Suprapubic skin (tissue), 4 donors: Measurements from ENCODE around the gene SNX15. TPM values are rescaled to one million over a fixed set of nuclear protein-coding genes. Genes with fewer than 3 reads are reported as not detected.

Experiments
- DNase-seq, 2 donors: peaks; one replicate each; pipeline ENCODE4 v3.0.0-alpha.2; 2019; ENCODE audit warnings: low spot score in 2 of 2
- H3K27ac ChIP-seq: fragments of 200-600 bp; sonication (generic); one replicate; pipeline ENCODE4 v1.5.1; 2019
- H3K27me3 ChIP-seq: fragments of 200-600 bp; sonication (generic); one replicate; pipeline ENCODE4 v1.5.1; 2019
- H3K36me3 ChIP-seq: fragments of 200-600 bp; sonication (generic); one replicate; pipeline ENCODE4 v1.5.1; 2019
- H3K4me1 ChIP-seq: fragments of 200-600 bp; sonication (generic); one replicate; pipeline ENCODE4 v1.5.1; 2019
- H3K4me3 ChIP-seq: fragments of 200-600 bp; sonication (generic); one replicate; pipeline ENCODE4 v1.5.1; 2019; ENCODE audit warnings: mild to moderate bottlenecking
- H3K9me3 ChIP-seq: fragments of 200-600 bp; sonication (generic); one replicate; pipeline ENCODE4 v1.5.1; 2019
- EP300 ChIP-seq: sonication (generic); formaldehyde crosslinking; IDR thresholded peaks from one replicate; pipeline ENCODE4 v1.6.1; 2017; ENCODE audit warnings: antibody characterized with exemption
- POLR2A ChIP-seq, 2 donors: fragments of 450-650 bp; IDR thresholded peaks; one replicate each; pipeline ENCODE4 v1.6.1; 2017; ENCODE audit warnings: antibody characterized with exemption in 2 of 2, mild to moderate bottlenecking in 2 of 2, moderate library complexity in 2 of 2
- POLR2AphosphoS5 ChIP-seq, 3 donors: sonication (generic); formaldehyde crosslinking; IDR thresholded peaks; one replicate each; pipeline ENCODE4 v1.6.1; 2017; ENCODE audit warnings: antibody characterized with exemption in 3 of 3
- WGBS: methylation state at CpG from one replicate; pipeline ENCODE4 v1.1.5; 2018; 5-methylcytosine and 5-hydroxymethylcytosine counted together
- total RNA-seq, 4 donors: library from RNA; depleted of rRNA; stranded (reverse); fragments of >200 nt; gene quantifications; one replicate each; pipeline ENCODE4 v1.1.0, GENCODE V29; 2016
- TF ChIP-seq, protein P1 (sequence below), 2 donors: fragments of 200-600 bp in 1 of 2; fragments of 450-650 bp in 1 of 2; sonication (generic) in 1 of 2; IDR thresholded peaks; one replicate each; pipeline ENCODE4 v1.5.1; 2016 to 2019; ENCODE audit warnings: antibody characterized with exemption in 2 of 2, mild to moderate bottlenecking in 1 of 2, moderate library complexity in 1 of 2

Gene SNX15
- total RNA-seq, 4 donors from 2014 or later: 12.1 to 30.9 (median 24.2) TPM

DNA sequence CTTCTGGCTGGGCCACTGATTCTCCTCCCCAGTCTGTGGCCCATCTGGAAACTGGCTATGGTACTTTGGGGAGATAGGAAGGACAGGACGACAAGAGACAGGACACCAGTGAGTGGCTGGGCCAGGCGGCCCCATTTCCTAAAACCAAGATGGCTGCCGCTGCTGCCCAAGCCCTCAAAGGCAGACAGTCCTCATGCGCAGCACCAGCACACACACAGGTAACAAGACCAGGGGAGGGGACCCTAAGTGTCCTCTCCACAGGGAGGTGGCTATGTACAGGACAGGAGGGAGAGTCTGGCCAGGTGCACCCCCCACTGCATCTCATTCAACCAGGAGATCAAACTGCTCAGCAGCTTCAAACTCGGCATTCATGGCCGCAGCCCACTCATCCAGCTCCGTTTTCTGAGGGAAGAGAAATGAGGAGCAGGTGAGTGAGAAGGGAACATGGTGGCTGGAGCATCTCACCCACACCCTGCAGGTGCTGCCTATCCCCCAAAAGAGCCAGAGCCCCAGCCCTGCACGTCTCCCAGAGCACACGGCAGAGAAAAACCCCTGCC, 51.6 kb downstream of the SNX15 start:
- Histone ChIP-seq H3K4me1 (peaks cover 5% of the 10 kb centered on the region), H3K36me3 (no peaks in the 10 kb centered on the region), H3K27ac (no peak overlapping the region), H3K9me3 (no peaks in the 10 kb centered on the region), H3K27me3 (no peaks in the 10 kb centered on the region), H3K4me3 (no peak overlapping the region)
- WGBS: 88% methylated on average over 9 of the region's 9 CpGs
- TF ChIP-seq, protein P1, sequence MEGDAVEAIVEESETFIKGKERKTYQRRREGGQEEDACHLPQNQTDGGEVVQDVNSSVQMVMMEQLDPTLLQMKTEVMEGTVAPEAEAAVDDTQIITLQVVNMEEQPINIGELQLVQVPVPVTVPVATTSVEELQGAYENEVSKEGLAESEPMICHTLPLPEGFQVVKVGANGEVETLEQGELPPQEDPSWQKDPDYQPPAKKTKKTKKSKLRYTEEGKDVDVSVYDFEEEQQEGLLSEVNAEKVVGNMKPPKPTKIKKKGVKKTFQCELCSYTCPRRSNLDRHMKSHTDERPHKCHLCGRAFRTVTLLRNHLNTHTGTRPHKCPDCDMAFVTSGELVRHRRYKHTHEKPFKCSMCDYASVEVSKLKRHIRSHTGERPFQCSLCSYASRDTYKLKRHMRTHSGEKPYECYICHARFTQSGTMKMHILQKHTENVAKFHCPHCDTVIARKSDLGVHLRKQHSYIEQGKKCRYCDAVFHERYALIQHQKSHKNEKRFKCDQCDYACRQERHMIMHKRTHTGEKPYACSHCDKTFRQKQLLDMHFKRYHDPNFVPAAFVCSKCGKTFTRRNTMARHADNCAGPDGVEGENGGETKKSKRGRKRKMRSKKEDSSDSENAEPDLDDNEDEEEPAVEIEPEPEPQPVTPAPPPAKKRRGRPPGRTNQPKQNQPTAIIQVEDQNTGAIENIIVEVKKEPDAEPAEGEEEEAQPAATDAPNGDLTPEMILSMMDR (IDR thresholded peaks at IDR 0.05): no peak
- TF ChIP-seq EP300: no peak
- TF ChIP-seq POLR2AphosphoS5 (IDR thresholded peaks at IDR 0.05): no peak
- no peak for TF ChIP-seq POLR2A (IDR thresholded peaks at IDR 0.05)
- DNase-seq: no peak

DNA sequence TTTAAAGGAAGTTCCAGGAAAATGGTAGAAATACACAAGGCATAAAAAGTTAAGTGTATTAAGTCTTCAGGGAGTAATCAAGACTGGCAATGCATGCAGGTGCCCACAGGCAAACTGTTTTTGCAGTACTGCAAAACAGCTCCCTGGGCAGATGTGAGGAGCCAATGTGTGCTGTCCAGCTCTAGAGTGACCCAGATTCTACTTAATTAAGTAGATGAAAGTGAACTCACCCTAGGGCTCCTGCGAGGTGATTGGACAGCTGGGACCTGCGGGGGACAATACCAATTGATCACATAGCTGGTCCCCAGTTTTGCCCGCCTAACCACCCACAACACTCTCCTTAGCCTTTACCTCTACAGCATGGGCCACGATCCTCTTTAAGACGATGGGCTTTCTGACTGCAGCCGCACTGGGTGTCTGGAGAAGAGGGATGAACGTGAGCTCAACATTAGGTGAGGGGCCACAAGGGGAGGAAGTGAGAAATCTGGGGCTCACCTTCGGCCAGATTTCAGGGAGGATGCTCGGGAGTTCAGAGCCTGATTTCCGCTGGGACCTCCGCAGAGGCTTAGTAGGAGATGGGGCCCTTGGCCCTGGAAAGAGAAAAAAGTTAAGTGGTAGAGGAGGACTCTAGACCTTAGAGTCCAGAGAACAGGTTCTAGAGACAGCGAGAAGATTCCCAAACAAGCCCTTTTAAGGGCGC, 56.0 kb downstream of the SNX15 start:
- Histone ChIP-seq H3K4me1 (peaks cover 16% of the 10 kb centered on the region), H3K4me3 (peak overlapping the region; percentile 64), H3K9me3 (no peaks in the 10 kb centered on the region), H3K36me3 (peaks cover 23% of the 10 kb centered on the region), H3K27ac (no peak overlapping the region), H3K27me3 (no peaks in the 10 kb centered on the region)
- 3% methylated on average over 10 of the region's 13 CpGs for WGBS
- TF ChIP-seq, protein P1 (IDR thresholded peaks at IDR 0.05): no peak
- TF ChIP-seq POLR2AphosphoS5 (IDR thresholded peaks at IDR 0.05) (no peak), POLR2A (IDR thresholded peaks at IDR 0.05) (no peak), EP300 (no peak)
- no peak for DNase-seq

DNA sequence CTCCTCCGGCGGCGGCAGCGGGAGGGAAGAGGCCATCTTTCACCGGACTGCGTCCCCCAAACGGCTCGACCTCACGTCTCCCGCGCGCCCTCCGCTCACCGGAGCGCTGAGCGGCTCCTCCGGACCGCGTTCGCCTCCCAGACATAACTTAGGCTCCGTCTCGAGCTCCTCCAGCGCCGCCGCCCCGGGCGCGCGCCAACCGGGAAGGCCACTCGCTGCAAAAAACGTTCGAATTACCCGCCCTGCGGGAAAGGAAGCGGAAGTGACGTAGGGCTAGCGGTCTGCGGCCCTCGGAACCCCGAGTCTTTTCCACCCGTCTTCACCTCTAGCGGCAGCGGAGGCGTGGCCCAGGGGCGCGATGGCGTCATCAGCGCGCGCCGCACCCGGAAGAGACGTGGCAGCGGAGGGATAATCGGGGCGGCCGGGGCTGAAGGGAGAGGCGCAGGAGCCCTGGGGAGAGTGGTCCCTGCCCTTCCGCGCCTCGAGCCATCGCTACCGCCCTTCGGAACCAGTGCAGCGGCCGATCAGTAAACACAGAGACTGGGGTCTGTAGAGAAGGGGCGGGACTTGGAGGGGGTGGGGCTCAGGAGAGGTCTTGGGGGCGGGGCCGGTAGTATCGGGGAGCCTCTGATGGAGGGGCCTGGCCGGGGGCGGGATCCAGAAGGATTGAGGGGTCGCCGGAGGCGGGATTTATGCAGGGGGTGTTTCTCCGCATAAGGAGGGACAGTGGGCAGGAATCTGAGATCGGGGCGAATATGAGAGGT, 56.8 kb downstream of the SNX15 start, which contains the start of the genes CDCA5 and ZFPL1:
Gene CDCA5, minus strand, starts transcription at position 207 of the 764 bp plus-strand sequence. Its CDS starts 62 bp downstream, at position 145.
Gene ZFPL1, plus strand, starts transcription at position 389 of the 764 bp plus-strand sequence. CDS start 477 bp downstream, outside the sequence.
- DNase-seq: peak; percentile 96 to 97
- Histone ChIP-seq H3K27me3 (no peaks in the 10 kb centered on the region), H3K36me3 (peaks cover 30% of the 10 kb centered on the region), H3K4me1 (peaks cover 16% of the 10 kb centered on the region), H3K9me3 (no peaks in the 10 kb centered on the region), H3K4me3 (peak within 1 kb of the TSS; percentile 64), H3K27ac (peak within 1 kb of the TSS; percentile 92)
- no peak for TF ChIP-seq EP300
- TF ChIP-seq POLR2A (IDR thresholded peaks at IDR 0.05): peak in 1 of 2 donors; percentile 66
- peak; percentile 83 to 99 (median 97) for TF ChIP-seq POLR2AphosphoS5 (IDR thresholded peaks at IDR 0.05)
- under 1% methylated on average over 51 of the region's 79 CpGs for WGBS

DNA sequence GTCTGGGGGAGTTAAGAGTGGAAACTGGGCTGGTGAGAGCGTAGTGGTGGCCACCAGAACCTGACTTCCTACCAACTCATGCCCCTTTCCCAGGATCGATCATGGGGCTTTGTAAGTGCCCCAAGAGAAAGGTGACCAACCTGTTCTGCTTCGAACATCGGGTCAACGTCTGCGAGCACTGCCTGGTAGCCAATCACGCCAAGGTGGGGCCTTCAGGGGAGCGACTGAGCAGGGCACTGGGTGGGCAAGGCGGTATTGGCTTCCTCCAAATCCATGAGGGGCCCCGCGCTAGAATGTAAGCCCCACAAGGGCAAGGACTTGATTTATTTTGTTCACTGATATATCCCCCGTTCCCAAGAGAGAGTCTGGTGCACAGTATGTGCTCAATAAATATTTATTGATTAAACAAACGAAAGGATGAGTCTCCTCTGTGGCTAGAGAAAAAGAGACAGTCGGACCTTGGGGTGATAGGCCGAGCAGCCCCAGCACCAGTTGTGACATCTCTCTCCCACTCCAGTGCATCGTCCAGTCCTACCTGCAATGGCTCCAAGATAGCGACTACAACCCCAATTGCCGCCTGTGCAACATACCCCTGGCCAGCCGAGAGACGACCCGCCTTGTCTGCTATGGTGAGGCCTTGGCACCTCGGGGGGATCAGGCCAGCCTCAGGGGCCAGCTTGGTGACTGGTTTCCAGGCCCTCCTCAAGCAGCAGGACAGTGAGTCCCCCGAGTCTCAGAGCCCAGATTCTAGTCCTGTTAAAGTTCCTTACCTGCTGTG, 57.5 kb downstream of the SNX15 start:
- Histone ChIP-seq H3K4me3 (peak overlapping the region; percentile 64), H3K4me1 (peaks cover 16% of the 10 kb centered on the region), H3K27ac (peak overlapping the region; percentile 92), H3K27me3 (no peaks in the 10 kb centered on the region), H3K9me3 (no peaks in the 10 kb centered on the region), H3K36me3 (peaks cover 36% of the 10 kb centered on the region)
- TF ChIP-seq POLR2A (IDR thresholded peaks at IDR 0.05): no peak
- TF ChIP-seq, protein P1 (IDR thresholded peaks at IDR 0.05): no peak
- no peak for TF ChIP-seq EP300
- TF ChIP-seq POLR2AphosphoS5 (IDR thresholded peaks at IDR 0.05): no peak
- 45% methylated on average over 16 of the region's 23 CpGs for WGBS
- peak in 1 of 2 donors; percentile 68 for DNase-seq

DNA sequence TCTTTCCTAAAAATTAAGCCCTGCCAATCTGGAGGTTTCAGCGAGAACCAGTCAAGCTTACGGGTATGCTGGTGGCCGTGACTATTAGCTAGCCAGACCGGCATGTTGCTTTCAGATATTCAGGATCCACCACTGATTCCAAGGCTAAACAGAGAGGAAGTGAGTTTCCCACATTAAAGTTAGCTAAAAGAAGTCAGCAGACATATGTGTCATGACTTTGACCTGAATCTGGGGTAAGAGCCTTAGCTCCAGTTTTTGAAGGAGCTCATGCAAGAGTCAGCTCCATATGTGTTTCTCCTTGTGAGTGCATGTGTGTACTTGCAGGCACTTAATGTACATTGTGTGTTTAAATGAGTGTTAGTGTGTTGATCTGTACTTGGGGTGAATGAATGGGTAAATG, 58.2 kb downstream of the SNX15 start:
- Histone ChIP-seq H3K9me3 (no peaks in the 10 kb centered on the region), H3K36me3 (peaks cover 36% of the 10 kb centered on the region), H3K27me3 (no peaks in the 10 kb centered on the region), H3K4me3 (no peak overlapping the region), H3K27ac (no peak overlapping the region), H3K4me1 (peaks cover 16% of the 10 kb centered on the region)
- no peak for TF ChIP-seq EP300
- TF ChIP-seq POLR2AphosphoS5 (IDR thresholded peaks at IDR 0.05): no peak
- TF ChIP-seq, protein P1 (IDR thresholded peaks at IDR 0.05): no peak
- TF ChIP-seq POLR2A (IDR thresholded peaks at IDR 0.05): no peak
- no peak for DNase-seq
- WGBS: 88% methylated on average over 4 of the region's 4 CpGs
